GM21737 (cell line): ENCODE results near the gene PPM1J.
"Not testable (repeated sequence)": the region's sequence is repeated elsewhere in the genome, so short reads cannot be mapped to it uniquely, and the experiment has no call there.

Experiments used
- ATAC-seq: cut with Tn5 transposase; IDR thresholded peaks from one replicate; pipeline ENCODE4 v1.9.1; 2021; ENCODE audit warnings: mild to moderate bottlenecking, moderate library complexity; ENCODE audit not compliant: unreplicated experiment

Gene PPM1J

GRCh38 chr1:112715264-112716053 is at the start of gene PPM1J:
PPM1J (minus strand) TSS chr1:112715332; CDS start chr1:112715301, 31 bp downstream.
- ATAC-seq, result peak; percentile 74

DNA sequence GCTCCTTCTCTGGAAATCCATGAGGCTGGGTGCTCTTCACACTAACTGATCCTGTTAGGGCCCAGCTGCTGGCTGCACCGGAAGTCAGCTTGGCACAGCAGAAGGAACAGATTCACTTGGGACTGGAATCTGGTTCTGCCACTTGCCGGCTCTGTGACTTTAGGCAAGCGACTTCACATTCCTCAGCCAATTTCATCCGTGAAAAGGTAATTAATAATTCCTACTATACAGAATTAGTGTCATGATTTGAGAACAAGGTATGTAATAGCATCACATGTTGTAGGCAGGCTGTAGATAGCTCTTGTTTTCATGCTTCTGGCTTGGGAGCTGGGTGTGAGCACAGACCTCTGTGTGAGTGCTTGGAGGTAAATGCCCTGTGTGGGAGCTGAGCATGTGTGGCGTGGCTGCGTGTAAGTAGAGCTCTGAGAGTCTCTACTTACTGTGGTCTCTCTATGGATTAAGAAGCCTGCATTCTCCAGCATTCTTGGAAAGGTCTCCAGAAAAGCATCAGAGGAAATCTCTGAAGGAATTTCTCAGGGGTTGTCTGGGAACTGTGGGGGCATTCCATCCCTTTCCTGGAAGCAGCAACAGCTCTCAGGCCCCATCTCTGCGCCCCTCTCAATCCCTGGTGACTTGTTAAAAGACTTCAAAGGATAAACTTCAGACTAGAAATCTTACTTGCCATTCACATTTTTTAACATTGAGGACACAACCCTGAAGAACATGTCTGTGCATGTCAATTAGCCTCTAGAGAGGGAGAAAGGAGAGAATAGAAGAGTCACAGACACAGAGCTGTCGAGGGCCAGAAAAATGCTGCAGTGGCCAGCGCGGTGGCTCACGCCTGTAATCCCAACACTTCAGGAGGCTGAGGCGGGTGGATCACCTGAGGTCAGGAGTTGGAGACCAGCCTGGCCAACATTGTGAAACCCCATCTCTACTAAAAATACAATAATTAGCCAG is 47.7 kb upstream of the PPM1J start:
- no peak for ATAC-seq

DNA sequence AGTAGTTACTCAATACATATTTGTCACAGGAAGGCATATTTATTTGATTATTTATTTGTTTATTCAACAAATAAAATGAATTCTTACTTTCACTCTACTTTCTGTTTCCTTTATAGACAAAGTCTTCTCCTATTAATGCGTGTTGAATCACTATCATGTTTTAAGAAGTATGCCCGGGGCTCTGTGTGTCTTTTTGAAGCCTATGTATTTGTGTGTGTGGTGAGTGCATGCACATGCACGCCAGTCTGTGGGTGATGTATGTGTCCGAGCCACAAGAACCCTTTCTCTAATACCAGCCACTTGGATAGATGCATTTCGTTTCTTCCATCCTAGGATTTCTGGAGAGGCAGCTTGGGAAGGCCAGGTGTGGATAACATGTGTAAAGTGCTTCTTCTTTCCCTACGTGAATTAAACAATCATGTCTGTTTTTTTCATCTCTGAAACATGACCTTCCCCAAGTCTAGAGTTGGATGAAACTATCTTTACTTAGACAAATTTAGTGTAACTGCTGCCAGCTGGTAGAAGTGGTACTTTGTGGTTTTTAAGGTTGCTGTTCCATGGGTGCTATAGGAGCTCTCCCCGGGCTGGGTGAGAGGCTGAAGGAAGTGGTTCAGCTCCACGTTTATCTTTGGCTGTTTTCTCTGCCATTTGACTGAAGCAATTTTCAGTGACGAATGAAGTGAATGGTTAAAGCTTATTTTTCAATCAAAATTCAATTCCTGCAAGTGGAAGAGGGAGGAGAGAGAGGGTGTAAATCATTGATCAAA is 46.8 kb upstream of the PPM1J start:
- ATAC-seq, result no peak

DNA sequence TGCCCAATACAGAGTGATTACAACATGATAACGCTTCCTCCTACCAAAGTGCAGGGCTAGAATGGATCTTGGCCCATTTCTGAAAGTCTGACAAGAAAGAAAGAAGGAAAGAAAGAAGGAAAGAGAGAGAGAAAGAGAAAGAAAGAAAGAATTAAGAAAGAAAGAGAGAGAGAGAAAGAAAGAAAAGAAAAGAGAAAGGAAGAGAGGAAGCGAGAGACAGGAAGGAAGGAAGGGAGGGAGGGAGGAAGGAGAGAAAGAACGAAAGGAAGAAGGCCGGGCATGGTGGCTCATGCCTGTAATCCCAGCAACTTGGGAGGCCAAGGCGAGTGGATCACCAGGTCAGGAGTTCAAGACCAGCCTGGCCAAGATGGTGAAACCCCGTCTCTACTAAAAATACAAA is 44.1 kb upstream of the PPM1J start:
- no peak for ATAC-seq

DNA sequence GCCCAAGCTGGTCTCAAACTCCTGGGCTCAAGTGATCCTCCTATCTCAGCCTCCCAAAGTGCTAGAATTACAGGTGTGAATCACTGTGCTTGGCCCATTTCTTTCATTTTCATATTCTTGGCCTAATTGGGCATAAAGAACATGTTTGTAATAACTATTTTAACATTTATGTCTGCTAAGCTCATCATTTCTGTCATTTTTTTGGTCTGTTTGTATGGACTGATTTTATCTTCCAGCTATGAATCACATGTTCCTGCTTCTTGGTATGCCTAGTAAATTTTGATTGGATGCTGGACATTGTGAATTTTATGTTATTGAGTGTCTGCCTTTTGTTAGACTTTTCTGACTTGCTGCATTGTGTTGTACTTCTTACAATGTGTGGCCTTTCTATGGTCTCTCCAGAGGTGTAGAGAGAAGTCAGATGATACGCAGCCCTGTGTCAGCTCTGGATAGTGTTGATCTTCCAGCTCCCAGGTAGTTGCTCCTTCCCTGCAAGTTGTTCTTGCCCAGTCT is 39.0 kb upstream of the PPM1J start:
- no peak for ATAC-seq

- no peak for ATAC-seq
These were observed 33.3 kb upstream of the PPM1J start for GRCh38 chr1:112748396-112748795.

- no peak for ATAC-seq
These were observed 29.0 kb upstream of the PPM1J start for GRCh38 chr1:112744009-112744578.

DNA sequence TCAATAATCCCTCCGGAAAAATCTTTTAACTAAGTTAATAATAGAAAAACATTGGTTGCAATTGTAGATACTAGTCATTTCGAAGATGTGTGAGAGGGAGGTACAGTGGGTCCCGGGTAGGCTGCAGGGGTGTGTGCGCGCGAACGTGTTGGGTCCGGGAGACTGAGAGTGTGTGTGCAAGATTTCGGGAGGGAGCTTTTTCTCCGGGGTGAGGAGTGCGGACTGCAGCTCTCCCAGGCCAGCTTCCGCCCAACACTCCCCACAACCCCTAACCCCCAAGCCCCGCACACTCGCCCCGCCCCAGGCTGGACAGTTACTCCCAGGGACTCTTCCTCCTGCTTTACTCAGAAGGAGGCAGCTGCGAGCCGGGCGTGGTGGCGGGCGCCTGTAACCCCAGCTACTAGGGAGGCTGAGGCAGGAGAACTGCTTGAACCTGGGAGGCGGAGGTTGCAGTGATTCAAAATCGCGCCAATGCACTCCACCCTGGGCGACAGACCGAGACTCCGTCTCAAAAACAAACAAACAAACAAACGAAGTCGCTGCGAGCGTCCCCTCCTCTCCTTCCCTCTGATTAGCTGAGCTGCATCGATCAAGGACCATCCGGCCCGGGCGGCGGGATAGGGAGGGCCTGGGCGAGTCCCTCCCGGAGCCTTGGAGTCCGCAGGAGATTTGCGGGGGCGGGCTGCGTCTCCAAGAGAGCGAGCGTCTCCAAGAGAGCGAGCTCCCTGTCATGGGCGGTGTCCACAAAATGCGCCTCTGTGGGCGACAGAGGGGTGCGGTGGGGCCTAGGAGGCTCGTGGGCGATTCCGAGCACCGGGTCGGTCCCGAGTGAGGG is 28.3 kb upstream of the PPM1J start:
- ATAC-seq, result no peak

GRCh38 chr1:112737573-112737972 is 22.4 kb upstream of the PPM1J start:
- ATAC-seq, result no peak

DNA sequence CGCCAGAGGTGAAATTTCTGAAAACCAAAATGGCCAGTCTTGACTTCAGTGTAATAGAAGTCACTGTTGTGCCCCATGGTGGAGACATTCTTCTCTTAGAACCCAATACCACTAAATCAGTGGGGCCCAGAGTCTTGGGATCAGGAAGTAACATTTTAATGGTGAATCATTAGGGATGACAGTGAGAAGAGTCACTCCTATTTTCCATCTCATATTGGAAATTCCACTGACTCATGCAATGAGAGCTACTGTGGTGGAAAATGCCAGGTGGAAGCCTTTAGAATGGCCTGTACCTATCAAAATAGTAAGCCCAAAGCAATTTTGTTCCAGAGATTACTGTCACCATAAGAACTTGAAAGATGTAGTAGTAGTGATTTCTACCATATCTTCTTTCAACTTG is 20.6 kb upstream of the PPM1J start:
- ATAC-seq, result no peak

- ATAC-seq, result no peak
These were observed 16.3 kb upstream of the PPM1J start for GRCh38 chr1:112731451-112731850.

DNA sequence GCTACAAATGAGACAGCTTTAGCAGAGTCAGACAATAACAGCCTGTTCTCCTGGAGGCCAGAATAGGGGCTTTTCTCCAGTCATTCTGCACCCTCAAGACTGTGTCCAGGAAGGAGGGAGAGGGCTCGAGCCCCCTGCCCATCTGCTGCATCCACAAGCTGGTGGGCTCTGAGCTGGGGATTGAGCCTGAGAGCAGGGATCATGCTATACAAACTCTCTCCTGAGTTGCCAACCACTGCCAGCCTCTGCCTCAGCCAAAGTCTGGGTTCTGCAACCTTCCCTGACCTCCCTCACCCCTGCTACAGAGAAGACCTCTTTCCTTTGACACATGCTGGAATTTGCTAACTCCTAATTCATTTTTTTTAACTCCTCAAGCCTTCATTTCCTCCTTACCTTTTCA is 14.8 kb upstream of the PPM1J start:
- no peak for ATAC-seq

GRCh38 chr1:112729011-112729410 is 13.9 kb upstream of the PPM1J start:
- ATAC-seq, result not testable (repeated sequence)

- not testable (repeated sequence) for ATAC-seq
These were observed 13.3 kb upstream of the PPM1J start for GRCh38 chr1:112728306-112728971.

GRCh38 chr1:112727716-112728115 is 12.6 kb upstream of the PPM1J start:
- ATAC-seq, result no peak

DNA sequence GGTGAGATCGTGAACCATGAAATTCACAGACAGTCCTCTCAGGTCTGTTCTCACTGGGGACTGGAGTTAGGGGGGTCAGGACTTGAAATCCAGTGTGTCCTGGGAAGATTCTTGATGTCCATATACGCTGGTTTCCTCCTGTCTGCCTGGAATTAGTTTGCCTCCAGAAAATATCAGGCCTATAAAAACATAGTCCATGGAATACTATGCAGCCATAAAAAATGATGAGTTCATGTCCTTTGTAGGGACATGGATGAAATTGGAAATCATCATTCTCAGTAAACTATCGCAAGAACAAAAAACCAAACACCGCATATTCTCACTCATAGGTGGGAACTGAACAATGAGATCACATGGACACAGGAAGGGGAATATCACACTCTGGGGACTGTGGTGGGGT is 9.1 kb upstream of the PPM1J start:
- not testable (repeated sequence) for ATAC-seq

DNA sequence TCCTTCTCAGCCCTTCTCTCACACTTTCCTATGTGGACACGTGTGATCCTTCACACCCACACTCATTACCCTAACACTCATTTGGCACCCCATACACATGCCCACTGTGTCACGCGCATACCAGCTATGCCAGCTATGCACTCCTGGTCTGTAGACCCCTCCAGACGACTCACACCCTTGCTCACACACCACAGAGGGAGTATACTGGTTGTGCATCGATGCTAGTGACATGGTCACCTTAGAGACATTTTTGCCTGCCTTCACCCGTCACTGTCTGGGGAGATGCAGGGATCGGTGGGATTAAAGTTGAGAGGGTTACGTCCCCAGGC is 8.3 kb upstream of the PPM1J start:
- ATAC-seq, result no peak

DNA sequence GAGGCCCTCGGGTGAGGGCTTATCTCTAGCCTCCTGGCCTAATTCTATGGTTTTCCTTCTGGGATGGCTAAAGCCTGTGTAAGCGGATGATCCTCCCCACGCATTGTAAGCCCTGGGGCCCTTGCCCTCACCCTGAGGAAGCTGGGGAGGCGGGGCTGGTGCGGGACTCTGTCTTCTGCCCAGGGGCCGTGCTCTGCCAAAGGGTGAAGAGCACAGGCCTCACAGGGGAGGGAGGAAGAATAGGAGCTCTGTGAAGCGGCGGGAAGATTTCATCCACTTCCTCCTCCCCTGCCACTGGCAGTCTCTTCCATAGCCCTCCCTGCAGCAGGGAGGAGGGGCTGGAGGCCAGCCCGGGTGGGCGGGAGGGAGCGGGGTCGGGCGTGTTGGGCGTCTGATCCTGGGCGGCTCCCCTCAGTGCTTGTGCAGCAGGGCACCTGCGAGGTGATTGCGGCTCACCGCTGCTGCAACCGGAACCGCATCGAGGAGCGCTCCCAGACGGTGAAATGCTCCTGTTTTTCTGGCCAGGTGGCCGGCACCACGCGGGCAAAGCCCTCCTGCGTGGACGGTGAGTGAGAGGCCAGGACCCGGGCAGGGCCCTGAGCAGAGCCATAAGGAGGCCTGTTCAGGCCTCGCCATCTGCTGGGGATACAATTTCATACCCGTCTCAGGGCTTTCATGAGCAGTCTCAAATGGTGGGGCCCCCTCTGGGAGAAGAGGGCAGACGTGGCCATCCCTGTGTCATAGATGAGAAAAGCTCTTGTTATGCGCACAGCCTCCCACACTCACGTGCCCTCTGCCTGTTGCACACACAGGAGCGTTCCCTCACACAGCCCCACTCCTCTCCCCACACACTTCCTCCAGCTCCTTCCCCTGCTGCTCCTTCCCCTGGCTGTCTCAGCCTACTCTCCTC is 7.7 kb upstream of the PPM1J start:
- ATAC-seq, result no peak
